ENCODE measurements around the gene DHRS2.
"Not testable (repeated sequence)": the region's sequence is repeated elsewhere in the genome, so short reads cannot be mapped to it uniquely, and the experiment has no call there.

- TF ChIP-seq CTCF, POLR2A (IDR thresholded peaks at IDR 0.05): not testable (repeated sequence)
These were observed 53.7 kb downstream of the DHRS2 start for GRCh38 chr14:23689709-23690514.
